Neutrophil (primary cell): ENCODE measurements around the gene SLC22A12.

Experiments
- H3K27ac ChIP-seq: fragments of 200-600 bp; sonication (generic); 2 replicates; pipeline ENCODE4 v1.5.1; 2016; ENCODE audit warnings: mild to moderate bottlenecking, moderate library complexity
- H3K27me3 ChIP-seq: fragments of 200-600 bp; sonication (generic); 2 replicates; pipeline ENCODE4 v1.6.0; 2016; ENCODE audit warnings: mild to moderate bottlenecking
- H3K36me3 ChIP-seq: fragments of 200-600 bp; sonication (generic); 2 replicates; pipeline ENCODE4 v1.5.1; 2017
- H3K4me1 ChIP-seq, 2 experiments: fragments of 200-600 bp in 1 of 2; sonication (generic) in 1 of 2; 1 replicate in 1 of 2; 2 replicates in 1 of 2; pipeline versions ENCODE4 v1.5.1 to v1.6.1; 2013 to 2016; ENCODE audit warnings: low read depth in 1 of 2, low read length in 1 of 2, mild to moderate bottlenecking in 1 of 2, moderate library complexity in 1 of 2; ENCODE audit not compliant: control insufficient read depth in 1 of 2, insufficient read depth in 1 of 2
- H3K4me3 ChIP-seq, 2 experiments: fragments of 200-600 bp in 1 of 2; sonication (generic) in 1 of 2; 1 replicate in 1 of 2; 2 replicates in 1 of 2; pipeline ENCODE4 v1.5.1; 2013 to 2016; ENCODE audit warnings: low read depth in 1 of 2, low read length in 1 of 2, mild to moderate bottlenecking in 1 of 2, moderate library complexity in 1 of 2
- H3K9me3 ChIP-seq: fragments of 200-600 bp; sonication (generic); 2 replicates; pipeline ENCODE4 v1.5.1; 2016
- CTCF ChIP-seq: fragments of 200-600 bp; sonication (generic); IDR thresholded peaks from 2 replicates; pipeline ENCODE4 v1.5.1; 2016; ENCODE audit warnings: antibody characterized with exemption

Gene SLC22A12

GRCh38 chr11:64605656-64606585, 14.9 kb downstream of the SLC22A12 start:
- no peak for TF ChIP-seq CTCF
- H3K27ac ChIP-seq = no peak overlapping the region
- no peaks in the 10 kb centered on the region for H3K4me1 ChIP-seq
- no peak overlapping the region for H3K4me3 ChIP-seq
- no peaks in the 10 kb centered on the region for H3K36me3 ChIP-seq
- H3K9me3 ChIP-seq = no peaks in the 10 kb centered on the region
- peaks cover 19% of the 10 kb centered on the region for H3K27me3 ChIP-seq

GRCh38 chr11:64606796-64607380, 15.9 kb downstream of the SLC22A12 start:
- H3K27me3 ChIP-seq = peaks cover 19% of the 10 kb centered on the region
- H3K9me3 ChIP-seq = no peaks in the 10 kb centered on the region
- H3K36me3 ChIP-seq = no peaks in the 10 kb centered on the region
- H3K4me1 ChIP-seq = peaks cover 0 to 5% of the 10 kb centered on the region in 2 experiments
- no peak overlapping the region for H3K27ac ChIP-seq
- no peak for TF ChIP-seq CTCF
- no peak overlapping the region for H3K4me3 ChIP-seq

DNA sequence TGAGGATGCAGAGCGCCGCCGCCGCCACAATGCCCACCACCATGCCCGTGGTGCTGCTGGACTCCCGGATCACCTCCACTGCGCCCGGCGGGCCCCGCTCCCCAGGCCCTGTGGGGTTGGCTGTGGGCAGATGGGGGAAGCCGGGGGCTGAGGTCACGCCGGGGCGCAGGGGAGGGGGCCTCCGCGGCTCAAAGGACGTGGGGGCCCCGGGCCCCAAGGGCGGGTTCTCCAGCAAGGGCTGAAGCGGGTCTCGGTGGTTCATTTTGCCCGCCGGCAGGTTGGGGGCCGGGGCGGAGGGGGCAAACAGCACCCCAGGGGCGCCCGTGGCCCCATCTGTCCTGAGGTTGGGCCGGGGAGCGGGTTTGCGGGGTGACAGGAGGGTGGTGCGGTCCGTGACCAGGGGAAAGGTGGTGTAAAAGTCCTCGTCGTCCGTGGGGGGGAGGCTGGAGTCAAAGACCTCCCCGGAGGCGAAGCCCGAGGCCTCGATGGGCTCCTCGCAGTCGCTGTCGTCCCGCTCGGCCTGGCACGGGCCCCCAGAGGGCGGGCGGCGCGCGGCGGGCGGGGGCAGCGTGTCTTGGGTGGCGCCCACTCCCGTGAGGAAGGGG, 16.5 kb downstream of the SLC22A12 start:
- Histone ChIP-seq H3K27me3 (peaks cover 19% of the 10 kb centered on the region), H3K9me3 (no peaks in the 10 kb centered on the region), H3K27ac (no peak overlapping the region), H3K36me3 (no peaks in the 10 kb centered on the region), H3K4me3 (no peak overlapping the region), H3K4me1 (peaks cover 0 to 5% of the 10 kb centered on the region in 2 experiments)
- TF ChIP-seq CTCF = no peak

- no peak overlapping the region for H3K4me3 ChIP-seq
- H3K27me3 ChIP-seq = peaks cover 19% of the 10 kb centered on the region
- peaks cover 0 to 5% of the 10 kb centered on the region in 2 experiments for H3K4me1 ChIP-seq
- no peak for TF ChIP-seq CTCF
- H3K27ac ChIP-seq = no peak overlapping the region
- H3K36me3 ChIP-seq = no peaks in the 10 kb centered on the region
- no peaks in the 10 kb centered on the region for H3K9me3 ChIP-seq
Observed at GRCh38 chr11:64608046-64608445, 17.0 kb downstream of the SLC22A12 start.

DNA sequence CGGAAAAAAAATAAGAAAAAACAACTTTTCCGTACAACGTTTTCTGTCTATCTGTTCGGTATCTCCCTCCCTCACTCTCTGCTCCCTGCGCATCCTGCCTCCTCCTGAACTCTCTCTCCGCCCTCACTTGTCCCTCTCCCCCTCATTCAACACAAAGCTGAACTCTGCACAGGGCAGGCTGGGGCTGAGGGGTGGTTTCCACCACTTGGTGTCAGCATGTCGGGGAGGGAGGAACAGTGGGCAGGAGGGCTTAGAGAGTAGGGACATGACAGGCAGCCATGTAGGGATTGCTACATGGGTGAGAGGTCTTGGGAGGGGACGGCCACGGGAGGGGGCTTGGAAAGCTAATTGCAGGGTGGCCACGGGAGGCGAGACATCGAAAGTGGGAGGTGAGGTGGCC, 17.6 kb downstream of the SLC22A12 start:
- Histone ChIP-seq H3K4me3 (no peak overlapping the region), H3K36me3 (no peaks in the 10 kb centered on the region), H3K4me1 (peaks cover 0 to 5% of the 10 kb centered on the region in 2 experiments), H3K27ac (no peak overlapping the region), H3K27me3 (peaks cover 19% of the 10 kb centered on the region), H3K9me3 (no peaks in the 10 kb centered on the region)
- TF ChIP-seq CTCF = no peak
